OCI-LY3 (cell line): Measurements from ENCODE around the gene ATG101.

Experiments
- CTCF ChIP-seq: fragments of 200-600, 300-600 bp; sonication (generic); IDR thresholded peaks from 2 replicates; pipeline ENCODE4 v1.5.1; 2014; ENCODE audit warnings: antibody characterized with exemption, low read length, low read depth
- EZH2phosphoT487 ChIP-seq: fragments of 200-600 bp; shearing (Covaris generic); IDR thresholded peaks from 2 replicates; pipeline ENCODE4 v1.6.1; 2018; ENCODE audit warnings: antibody characterized with exemption, mixed run types, low read depth

- TF ChIP-seq CTCF, result no peak; the same call in none of the 2 replicates
- TF ChIP-seq EZH2phosphoT487, result no peak
Observed at GRCh38 chr12:52023976-52024688, 45.6 kb upstream of the ATG101 start.
